Natural killer cell (primary cell): ENCODE measurements around the gene IL6R. TPM values are rescaled to one million over a fixed set of nuclear protein-coding genes. Genes with fewer than 3 reads are reported as not detected.

Experiments used
- ATAC-seq, 3 donors: fragments of 150-1000 bp in 2 of 3; fragments of 200-7000 bp in 1 of 3; cut with Tn5 transposase; 1 replicate in 1 of 3; 2 replicates in 2 of 3; pipeline ENCODE4 v1.10.0; 2021; ENCODE audit warnings: mild to moderate bottlenecking in 2 of 3, moderate library complexity in 2 of 3
- DNase-seq, 2 donors: peaks; one replicate each; pipeline versions ENCODE4 v3.0.0 to v3.0.0-alpha.2; 2013 to 2021; ENCODE audit warnings: mixed read lengths in 1 of 2
- H3K27ac ChIP-seq: one replicate; pipeline ENCODE4 v1.5.1; 2013; ENCODE audit warnings: mild to moderate bottlenecking, low read length
- H3K27me3 ChIP-seq: one replicate; pipeline ENCODE4 v1.6.1; 2013; ENCODE audit warnings: low read length; ENCODE audit not compliant: control insufficient read depth, insufficient read depth
- H3K36me3 ChIP-seq: one replicate; pipeline ENCODE4 v1.6.1; 2013; ENCODE audit warnings: low read length; ENCODE audit not compliant: control insufficient read depth, insufficient read depth
- H3K4me1 ChIP-seq: one replicate; pipeline ENCODE4 v1.6.1; 2013; ENCODE audit warnings: low read length; ENCODE audit not compliant: control insufficient read depth, insufficient read depth
- H3K4me3 ChIP-seq: one replicate; pipeline ENCODE4 v1.5.1; 2013; ENCODE audit warnings: low read length
- H3K9me3 ChIP-seq: one replicate; pipeline ENCODE4 v1.6.1; 2013; ENCODE audit warnings: low read length; ENCODE audit not compliant: control insufficient read depth, insufficient read depth
- H3K27ac Mint-ChIP-seq, 2 donors: one replicate each; pipeline ENCODE4 v1.8.0; 2022; ENCODE audit warnings: mild to moderate bottlenecking in 2 of 2, mixed read lengths in 2 of 2, moderate library complexity in 1 of 2
- H3K27me3 Mint-ChIP-seq, 2 donors: one replicate each; pipeline ENCODE4 v1.8.0; 2022; ENCODE audit warnings: low read depth in 2 of 2, mixed read lengths in 2 of 2
- H3K36me3 Mint-ChIP-seq: one replicate; pipeline ENCODE4 v1.8.0; 2022; ENCODE audit warnings: mixed read lengths
- H3K4me1 Mint-ChIP-seq, 2 donors: one replicate each; pipeline ENCODE4 v1.8.0; 2022; ENCODE audit warnings: mixed read lengths in 2 of 2
- H3K4me3 Mint-ChIP-seq: one replicate; pipeline ENCODE4 v1.8.0; 2022; ENCODE audit warnings: mild to moderate bottlenecking, moderate library complexity, mixed read lengths
- H3K9me3 Mint-ChIP-seq, 2 donors: one replicate each; pipeline ENCODE4 v1.8.0; 2022; ENCODE audit warnings: mixed read lengths in 2 of 2
- WGBS: methylation state at CpG from one replicate; pipeline ENCODE4 v1.1.7; 2013; ENCODE audit warnings: missing lambda C conversion rate; ENCODE audit not compliant: insufficient coverage; 5-methylcytosine and 5-hydroxymethylcytosine counted together
- intact Hi-C: fragments of 100-400 bp; cut with micrococcal nuclease; formaldehyde crosslinking; loops from one replicate; pipeline ENCODE4 v1.14.2; 2022
- total RNA-seq, 4 donors: library from RNA; stranded (reverse); fragments of 120-200 nt in 1 of 4; gene quantifications; one replicate each; pipeline versions ENCODE4 v1.2.3 to v1.2.4, GENCODE V29; 2013 to 2022
- TF ChIP-seq, protein P1 (sequence below): fragments of 200-600 bp; IDR thresholded peaks from one replicate; pipeline ENCODE4 v1.8.0; 2022; ENCODE audit warnings: antibody characterized with exemption

Gene IL6R
- total RNA-seq, 3 donors from 2014 or later (not counting 1 experiment from before 2014, with no cell fraction given) = 2.0 to 10.6 (median 3.8) TPM

GRCh38 chr1:154427173-154428139 lies 22.3 kb downstream of the IL6R start:
- Histone ChIP-seq H3K9me3 (no peaks in the 10 kb centered on the region), H3K27me3 (no peaks in the 10 kb centered on the region), H3K27ac (no peak overlapping the region), H3K4me1 (peaks cover 16% of the 10 kb centered on the region), H3K36me3 (no peaks in the 10 kb centered on the region), H3K4me3 (no peak overlapping the region)
- H3K36me3 Mint-ChIP-seq = no peaks in the 10 kb centered on the region
- H3K9me3 Mint-ChIP-seq = no peaks in the 10 kb centered on the region
- intact Hi-C loops = no loop called here
- TF ChIP-seq, protein P1, sequence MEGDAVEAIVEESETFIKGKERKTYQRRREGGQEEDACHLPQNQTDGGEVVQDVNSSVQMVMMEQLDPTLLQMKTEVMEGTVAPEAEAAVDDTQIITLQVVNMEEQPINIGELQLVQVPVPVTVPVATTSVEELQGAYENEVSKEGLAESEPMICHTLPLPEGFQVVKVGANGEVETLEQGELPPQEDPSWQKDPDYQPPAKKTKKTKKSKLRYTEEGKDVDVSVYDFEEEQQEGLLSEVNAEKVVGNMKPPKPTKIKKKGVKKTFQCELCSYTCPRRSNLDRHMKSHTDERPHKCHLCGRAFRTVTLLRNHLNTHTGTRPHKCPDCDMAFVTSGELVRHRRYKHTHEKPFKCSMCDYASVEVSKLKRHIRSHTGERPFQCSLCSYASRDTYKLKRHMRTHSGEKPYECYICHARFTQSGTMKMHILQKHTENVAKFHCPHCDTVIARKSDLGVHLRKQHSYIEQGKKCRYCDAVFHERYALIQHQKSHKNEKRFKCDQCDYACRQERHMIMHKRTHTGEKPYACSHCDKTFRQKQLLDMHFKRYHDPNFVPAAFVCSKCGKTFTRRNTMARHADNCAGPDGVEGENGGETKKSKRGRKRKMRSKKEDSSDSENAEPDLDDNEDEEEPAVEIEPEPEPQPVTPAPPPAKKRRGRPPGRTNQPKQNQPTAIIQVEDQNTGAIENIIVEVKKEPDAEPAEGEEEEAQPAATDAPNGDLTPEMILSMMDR = no peak
- WGBS = 85% methylated on average over 8 of the region's 8 CpGs
- H3K4me3 Mint-ChIP-seq = no peak overlapping the region
- no peak for DNase-seq
- ATAC-seq = no peak
- H3K27ac Mint-ChIP-seq = no peak overlapping the region
- H3K4me1 Mint-ChIP-seq = peaks cover 9 to 17% of the 10 kb centered on the region in 2 donors
- H3K27me3 Mint-ChIP-seq = peaks cover 6 to 10% of the 10 kb centered on the region in 2 donors

- H3K9me3 ChIP-seq = no peaks in the 10 kb centered on the region
- TF ChIP-seq, protein P1 = no peak
- Mint-ChIP-seq H3K4me3 (no peak overlapping the region), H3K4me1 (peaks cover 9 to 17% of the 10 kb centered on the region in 2 donors), H3K9me3 (no peaks in the 10 kb centered on the region), H3K27ac (no peak overlapping the region), H3K36me3 (no peaks in the 10 kb centered on the region), H3K27me3 (peaks cover 3 to 7% of the 10 kb centered on the region in 2 donors)
- WGBS = 93% methylated on average over 15 of the region's 15 CpGs
- H3K27me3 ChIP-seq = no peaks in the 10 kb centered on the region
- no peak overlapping the region for H3K4me3 ChIP-seq
- no peak overlapping the region for H3K27ac ChIP-seq
- intact Hi-C loops = no loop called here
- H3K36me3 ChIP-seq = no peaks in the 10 kb centered on the region
- H3K4me1 ChIP-seq = peaks cover 26% of the 10 kb centered on the region
- ATAC-seq (no peak), DNase-seq (no peak)
These were observed 24.0 kb downstream of the IL6R start for GRCh38 chr1:154429118-154429517.

DNA sequence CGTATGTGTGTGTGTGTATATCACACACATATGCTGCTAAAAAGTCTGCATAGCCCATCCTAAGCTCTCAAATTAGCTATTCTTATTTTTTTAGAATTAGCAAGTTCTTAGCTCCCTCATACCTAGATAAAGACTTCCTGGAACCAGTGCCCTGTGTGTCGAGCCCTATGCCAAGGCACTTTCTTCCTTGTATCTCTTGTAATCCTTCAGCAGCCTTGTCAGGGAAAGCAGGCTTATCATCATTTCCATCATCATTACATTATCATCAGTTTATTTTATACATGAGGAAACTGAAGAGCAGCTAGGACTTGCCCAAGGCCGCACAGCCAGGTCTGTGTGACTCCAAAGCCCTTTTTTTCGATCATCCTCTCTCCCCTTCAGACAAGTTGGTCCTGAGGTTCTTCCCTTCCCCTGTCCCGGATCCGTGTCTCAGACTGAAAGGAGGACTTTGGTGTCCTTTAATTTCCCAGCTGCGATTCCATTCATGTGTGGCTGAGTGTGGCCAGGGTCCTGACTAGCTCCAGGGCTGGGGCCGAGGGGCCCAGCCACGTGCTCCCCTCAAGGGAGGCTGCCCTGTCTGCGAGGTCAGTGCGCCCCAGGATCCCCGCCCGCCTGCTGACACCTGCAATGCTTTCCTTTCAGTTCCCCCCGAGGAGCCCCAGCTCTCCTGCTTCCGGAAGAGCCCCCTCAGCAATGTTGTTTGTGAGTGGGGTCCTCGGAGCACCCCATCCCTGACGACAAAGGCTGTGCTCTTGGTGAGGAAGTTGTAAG lies 24.9 kb downstream of the IL6R start:
- peaks cover 3 to 7% of the 10 kb centered on the region in 2 donors for H3K27me3 Mint-ChIP-seq
- Histone ChIP-seq H3K27me3 (no peaks in the 10 kb centered on the region), H3K4me1 (peaks cover 26% of the 10 kb centered on the region), H3K36me3 (no peaks in the 10 kb centered on the region), H3K9me3 (no peaks in the 10 kb centered on the region), H3K27ac (no peak overlapping the region), H3K4me3 (no peak overlapping the region)
- H3K4me1 Mint-ChIP-seq = peaks cover 9 to 17% of the 10 kb centered on the region in 2 donors
- no peaks in the 10 kb centered on the region for H3K9me3 Mint-ChIP-seq
- TF ChIP-seq, protein P1 = no peak
- 92% methylated on average over 16 of the region's 17 CpGs for WGBS
- ATAC-seq = no peak
- H3K27ac Mint-ChIP-seq = peak overlapping the region in 1 of 2 donors; percentile 86
- H3K36me3 Mint-ChIP-seq = no peaks in the 10 kb centered on the region
- no peak for DNase-seq
- no peak overlapping the region for H3K4me3 Mint-ChIP-seq
- intact Hi-C loops = no loop called here
